ENCODE data around the gene SAP30BP.

- no peak for TF ChIP-seq TCF12 (IDR thresholded peaks at IDR 0.05; ENCODE audit: low read depth)
- TF ChIP-seq MAX (IDR thresholded peaks at IDR 0.05): no peak
- no peak for TF ChIP-seq YY1 (IDR thresholded peaks at IDR 0.05; ENCODE audit: low read depth)
- no peak for TF ChIP-seq TAF1 (IDR thresholded peaks at IDR 0.05; ENCODE audit: low read depth)
- TF ChIP-seq RAD21 (IDR thresholded peaks at IDR 0.05; ENCODE audit: low read depth): no peak
- TF ChIP-seq EP300 (IDR thresholded peaks at IDR 0.05; ENCODE audit: borderline replicate concordance): no peak
- TF ChIP-seq FOXM1 (IDR thresholded peaks at IDR 0.05; ENCODE audit: borderline replicate concordance, low read depth): no peak
Observed at GRCh38 chr17:75621489-75621888, 45.6 kb upstream of the SAP30BP start.
